Left ventricle myocardium inferior (tissue), 1 donor: ENCODE data around the gene ADCY5. TPM values are rescaled to one million over a fixed set of nuclear protein-coding genes. Genes with fewer than 3 reads are reported as not detected.

Source experiments
- DNase-seq: peaks from one replicate; pipeline ENCODE4 v3.0.0-alpha.2; 2020
- H3K27ac ChIP-seq: fragments of 200-600 bp; replicated peaks from 2 replicates; pipeline ENCODE4 v1.8.0; 2021
- H3K27me3 ChIP-seq: fragments of 200-600 bp; 2 replicates; pipeline ENCODE4 v1.8.0; 2021; ENCODE audit warnings: low read depth
- H3K36me3 ChIP-seq: fragments of 200-600 bp; 2 replicates; pipeline ENCODE4 v1.8.0; 2021
- H3K4me1 ChIP-seq: fragments of 200-600 bp; 2 replicates; pipeline ENCODE4 v1.8.0; 2021
- H3K4me3 ChIP-seq: fragments of 200-600 bp; 2 replicates; pipeline ENCODE4 v1.8.0; 2021; ENCODE audit warnings: mild to moderate bottlenecking, moderate library complexity
- H3K9me3 ChIP-seq: fragments of 200-600 bp; replicated peaks from 2 replicates; pipeline ENCODE4 v1.8.0; 2021
- CTCF ChIP-seq: fragments of 200-600 bp; IDR thresholded peaks from 2 replicates; pipeline ENCODE4 v1.8.0; 2021; ENCODE audit warnings: antibody characterized with exemption, mild to moderate bottlenecking, borderline replicate concordance
- intact Hi-C: fragments of 100-400 bp; cut with micrococcal nuclease; formaldehyde crosslinking; loops from one replicate; pipeline ENCODE4 v1.11.0; 2022
- total RNA-seq: library from RNA; stranded (reverse); fragmentation: NEBNext Ultra II Directional; extraction: Animal tissue kit (Norgen Biotek cat#: 25700); gene quantifications from one replicate; pipeline ENCODE4 v1.2.1, GENCODE V29; 2021
- donor health status: DM: no; HTN: yes; CAD: no; lungs with severe emphysema.

ADCY5 gene
- total RNA-seq, 1 donor from 2014 or later = 249 TPM

GRCh38 chr3:123449102-123449996 is 459 bp upstream of the ADCY5 start:
- H3K4me3 ChIP-seq = peak overlapping the region; percentile 86
- DNase-seq = peak; percentile 61
- H3K36me3 ChIP-seq = peaks cover 7% of the 10 kb centered on the region
- peak overlapping the region; percentile 92 for H3K27ac ChIP-seq
- H3K27me3 ChIP-seq = peaks cover 58% of the 10 kb centered on the region
- intact Hi-C loops = no loop called here
- H3K4me1 ChIP-seq = peaks cover 43% of the 10 kb centered on the region
- H3K9me3 ChIP-seq = no peaks in the 10 kb centered on the region
- no peak for TF ChIP-seq CTCF

- no peaks in the 10 kb centered on the region for H3K9me3 ChIP-seq
- peaks cover 58% of the 10 kb centered on the region for H3K4me1 ChIP-seq
- H3K27ac ChIP-seq = peak overlapping the region; percentile 92
- DNase-seq = no peak
- peak; percentile 52 for TF ChIP-seq CTCF
- peaks cover 58% of the 10 kb centered on the region for H3K27me3 ChIP-seq
- peaks cover 7% of the 10 kb centered on the region for H3K36me3 ChIP-seq
- H3K4me3 ChIP-seq = peak overlapping the region; percentile 86
- intact Hi-C loops = no loop called here
Observed at GRCh38 chr3:123447749-123448517, 957 bp downstream of the ADCY5 start.

GRCh38 chr3:123447416-123447748 is 1.5 kb downstream of the ADCY5 start:
- Histone ChIP-seq H3K27ac (peak overlapping the region; percentile 92), H3K27me3 (peaks cover 56% of the 10 kb centered on the region), H3K36me3 (peaks cover 7% of the 10 kb centered on the region), H3K9me3 (no peaks in the 10 kb centered on the region), H3K4me1 (peaks cover 63% of the 10 kb centered on the region), H3K4me3 (peak overlapping the region; percentile 86)
- TF ChIP-seq CTCF = no peak
- no peak for DNase-seq
- intact Hi-C loops = no loop called here

GRCh38 chr3:123446610-123447109 is 2.2 kb downstream of the ADCY5 start:
- no peak for DNase-seq
- Histone ChIP-seq H3K36me3 (peaks cover 7% of the 10 kb centered on the region), H3K4me1 (peaks cover 70% of the 10 kb centered on the region), H3K27ac (peak overlapping the region; percentile 92), H3K9me3 (no peaks in the 10 kb centered on the region), H3K4me3 (peak overlapping the region; percentile 86), H3K27me3 (peaks cover 53% of the 10 kb centered on the region)
- intact Hi-C loops = no loop called here
- no peak for TF ChIP-seq CTCF

- Histone ChIP-seq H3K27ac (peak overlapping the region; percentile 92), H3K36me3 (peaks cover 7% of the 10 kb centered on the region), H3K4me1 (peaks cover 75% of the 10 kb centered on the region), H3K9me3 (no peaks in the 10 kb centered on the region), H3K4me3 (peak overlapping the region; percentile 86), H3K27me3 (peaks cover 53% of the 10 kb centered on the region)
- no peak for DNase-seq
- intact Hi-C loops = no loop called here
- no peak for TF ChIP-seq CTCF
Observed at GRCh38 chr3:123446210-123446609, 2.7 kb downstream of the ADCY5 start.
